Keratinocyte (primary cell): ENCODE measurements around the gene PRM1.

ENCODE experiments used
- EZH2 ChIP-seq: IDR thresholded peaks from one replicate; pipeline ENCODE4 v1.6.1; 2012; ENCODE audit warnings: inconsistent platforms, mild to moderate bottlenecking, low read length, moderate library complexity
- TF ChIP-seq, protein P1 (sequence below), 3 experiments: IDR thresholded peaks in 1 of 3; conservative IDR thresholded peaks in 1 of 3; optimal IDR thresholded peaks in 1 of 3; 2 replicates in 2 of 3; 3 replicates in 1 of 3; pipeline versions ENCODE3 to v1.5.1; 2011; ENCODE audit warnings: low read length in 3 of 3, mild to moderate bottlenecking in 3 of 3, moderate library complexity in 2 of 3, control low read depth in 1 of 3, inconsistent platforms in 1 of 3; ENCODE audit not compliant: insufficient read depth in 2 of 3; ENCODE audit errors: extremely low read depth in 1 of 3

DNA sequence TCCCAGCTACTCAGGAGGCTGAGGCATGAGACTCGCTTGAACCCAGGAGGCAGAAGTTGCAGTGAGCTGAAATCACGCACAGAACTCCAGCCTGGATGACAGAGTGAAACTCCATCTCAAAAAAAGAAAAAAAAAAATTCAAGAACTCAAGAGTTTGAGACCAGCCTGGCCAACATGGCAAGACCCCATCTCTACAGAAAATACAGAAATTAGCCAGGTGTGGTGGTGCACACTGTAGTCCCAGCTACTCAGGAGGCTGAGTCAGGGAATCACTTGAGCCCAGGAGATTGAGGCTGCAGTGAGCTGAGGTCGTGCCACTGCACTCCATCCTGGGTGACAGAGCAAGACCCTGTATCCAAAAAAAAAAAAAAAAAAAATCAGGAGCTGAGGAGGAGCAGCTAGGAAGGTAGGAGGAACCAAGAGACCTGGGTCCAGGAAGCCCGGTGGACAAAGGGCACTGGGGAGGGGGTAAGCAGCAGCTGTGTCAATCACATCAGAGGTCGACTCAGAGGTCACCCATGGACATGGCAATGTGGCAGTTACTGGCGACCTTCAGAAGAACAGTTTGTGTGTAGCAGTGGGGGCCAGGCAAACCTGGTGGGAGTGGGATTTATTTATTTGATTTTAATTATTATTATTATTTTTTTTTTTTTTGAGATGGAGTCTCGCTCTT lies 11.1 kb upstream of the PRM1 start:
- TF ChIP-seq, protein P1, sequence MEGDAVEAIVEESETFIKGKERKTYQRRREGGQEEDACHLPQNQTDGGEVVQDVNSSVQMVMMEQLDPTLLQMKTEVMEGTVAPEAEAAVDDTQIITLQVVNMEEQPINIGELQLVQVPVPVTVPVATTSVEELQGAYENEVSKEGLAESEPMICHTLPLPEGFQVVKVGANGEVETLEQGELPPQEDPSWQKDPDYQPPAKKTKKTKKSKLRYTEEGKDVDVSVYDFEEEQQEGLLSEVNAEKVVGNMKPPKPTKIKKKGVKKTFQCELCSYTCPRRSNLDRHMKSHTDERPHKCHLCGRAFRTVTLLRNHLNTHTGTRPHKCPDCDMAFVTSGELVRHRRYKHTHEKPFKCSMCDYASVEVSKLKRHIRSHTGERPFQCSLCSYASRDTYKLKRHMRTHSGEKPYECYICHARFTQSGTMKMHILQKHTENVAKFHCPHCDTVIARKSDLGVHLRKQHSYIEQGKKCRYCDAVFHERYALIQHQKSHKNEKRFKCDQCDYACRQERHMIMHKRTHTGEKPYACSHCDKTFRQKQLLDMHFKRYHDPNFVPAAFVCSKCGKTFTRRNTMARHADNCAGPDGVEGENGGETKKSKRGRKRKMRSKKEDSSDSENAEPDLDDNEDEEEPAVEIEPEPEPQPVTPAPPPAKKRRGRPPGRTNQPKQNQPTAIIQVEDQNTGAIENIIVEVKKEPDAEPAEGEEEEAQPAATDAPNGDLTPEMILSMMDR (optimal IDR thresholded peaks at IDR 0.05 in 1 of 3, IDR thresholded peaks at IDR 0.05 in 1 of 3, conservative IDR thresholded peaks at IDR 0.05 in 1 of 3; ENCODE audit: extremely low read depth in 1 of 3, insufficient read depth in 2 of 3, low read length in 3 of 3), result no peak
- TF ChIP-seq EZH2, result no peak
